ENCODE measurements around the gene PRKAR2A. TPM values are rescaled to one million over a fixed set of nuclear protein-coding genes. Genes with fewer than 3 reads are reported as not detected.
"Not testable (repeated sequence)": the region's sequence is repeated elsewhere in the genome, so short reads cannot be mapped to it uniquely, and the experiment has no call there.

The PRKAR2A gene
- total RNA-seq, 1 donor from 2014 or later = 46.3 TPM

DNA sequence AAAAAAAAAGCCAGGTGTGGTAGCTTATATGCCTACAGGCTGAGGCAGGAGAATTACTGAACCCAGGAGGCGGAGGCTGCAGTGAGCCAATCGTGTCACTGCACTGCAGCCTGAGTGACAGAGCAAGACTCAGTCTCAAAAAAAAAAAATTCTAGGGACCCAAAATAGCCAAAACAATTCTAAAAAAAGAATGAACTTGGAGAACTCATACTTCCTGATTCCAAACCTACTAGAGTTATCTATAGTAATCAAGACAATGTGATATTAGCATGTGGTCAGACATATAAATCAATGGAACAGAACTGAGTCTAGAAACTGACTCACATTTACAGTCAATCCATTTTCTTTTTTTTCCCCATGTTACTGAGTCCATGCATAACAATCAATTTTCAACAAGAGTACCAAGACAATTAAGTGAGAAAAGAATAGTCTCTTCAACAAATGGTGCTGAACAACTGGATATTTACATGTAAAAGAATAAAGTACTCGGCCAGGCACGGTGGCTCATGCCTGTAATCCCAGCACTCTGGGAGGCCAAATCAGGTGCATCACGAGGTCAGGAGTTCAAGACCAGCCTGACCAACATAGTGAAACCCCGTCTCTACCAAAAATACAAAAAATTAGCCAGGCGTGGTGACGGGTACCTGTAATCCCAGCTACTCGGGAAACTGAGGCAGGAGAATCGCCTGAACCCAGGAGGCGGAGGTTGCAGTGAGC is 11.9 kb downstream of the PRKAR2A start:
- ATAC-seq = no peak

GRCh38 chr3:48832684-48833083 is 15.0 kb downstream of the PRKAR2A start:
- no peak for ATAC-seq

GRCh38 chr3:48830715-48831114 is 17.0 kb downstream of the PRKAR2A start:
- no peak for ATAC-seq

- ATAC-seq = not testable (repeated sequence)
Measured at GRCh38 chr3:48829525-48829924, 18.1 kb downstream of the PRKAR2A start.

- not testable (repeated sequence) for ATAC-seq
Measured at GRCh38 chr3:48827874-48828273, 19.8 kb downstream of the PRKAR2A start.

DNA sequence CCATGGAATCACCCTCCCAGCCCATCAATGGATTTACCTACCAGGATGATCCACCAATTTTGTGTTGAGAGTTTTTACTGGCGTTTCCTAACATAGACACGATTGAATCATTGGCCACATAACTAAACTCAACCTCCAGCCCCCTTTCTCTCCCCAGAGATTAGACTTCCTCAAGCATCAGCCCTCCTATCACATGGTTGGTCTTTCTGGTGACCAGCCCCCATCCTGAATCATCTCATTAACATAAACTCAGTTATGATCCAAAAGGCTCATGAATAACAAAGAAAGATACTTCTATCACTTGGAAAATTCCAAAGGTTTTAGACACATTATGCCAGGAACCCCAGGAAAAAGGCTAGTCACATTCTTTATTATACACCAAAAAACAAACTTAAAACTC is 21.2 kb downstream of the PRKAR2A start:
- ATAC-seq = no peak

GRCh38 chr3:48820612-48821324 is 26.9 kb downstream of the PRKAR2A start:
- ATAC-seq = no peak

GRCh38 chr3:48819234-48820221 is 28.1 kb downstream of the PRKAR2A start:
- ATAC-seq = no peak

- no peak for ATAC-seq
Measured at GRCh38 chr3:48811524-48811923, 36.1 kb downstream of the PRKAR2A start.

DNA sequence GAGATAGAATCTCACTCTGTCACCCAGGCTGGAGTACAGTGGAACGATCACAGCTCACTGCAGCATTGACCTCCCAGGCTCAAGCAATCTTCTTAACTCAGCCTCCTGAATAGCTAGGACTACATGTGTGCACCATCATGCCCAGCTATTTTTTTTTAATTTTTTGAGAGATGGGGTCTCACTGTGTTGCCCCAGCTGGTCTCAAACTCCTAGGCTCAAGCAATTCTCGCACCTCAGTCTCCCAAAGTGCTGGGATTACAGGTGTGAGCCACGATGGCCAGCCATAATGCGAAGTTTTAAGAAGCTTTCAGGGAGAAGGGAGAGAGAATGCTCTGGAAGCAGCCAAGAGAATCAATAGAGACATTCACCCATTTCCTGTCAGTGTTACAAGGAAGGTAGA is 42.7 kb downstream of the PRKAR2A start:
- no peak for ATAC-seq

DNA sequence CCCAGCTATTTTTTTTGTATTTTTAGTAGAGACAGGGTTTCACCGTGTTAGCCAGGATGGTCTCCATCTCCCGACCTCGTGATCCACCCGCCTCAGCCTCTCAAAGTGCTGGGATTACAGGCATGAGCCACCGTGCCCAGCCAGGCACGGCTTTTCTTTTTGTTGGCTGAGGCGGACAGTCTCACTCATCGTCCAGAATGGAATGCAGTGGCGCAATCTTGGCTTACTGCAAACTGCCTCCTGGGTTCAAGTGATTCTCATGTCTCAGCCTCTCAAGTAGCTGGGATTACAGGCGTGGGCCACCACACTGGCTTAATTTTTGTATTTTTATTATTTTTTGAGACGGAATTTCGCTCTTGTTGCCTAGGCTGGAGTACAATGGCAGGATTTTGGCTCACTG is 46.8 kb downstream of the PRKAR2A start:
- ATAC-seq = not testable (repeated sequence)

- ATAC-seq = no peak
Measured at GRCh38 chr3:48798998-48799397, 48.7 kb downstream of the PRKAR2A start.

DNA sequence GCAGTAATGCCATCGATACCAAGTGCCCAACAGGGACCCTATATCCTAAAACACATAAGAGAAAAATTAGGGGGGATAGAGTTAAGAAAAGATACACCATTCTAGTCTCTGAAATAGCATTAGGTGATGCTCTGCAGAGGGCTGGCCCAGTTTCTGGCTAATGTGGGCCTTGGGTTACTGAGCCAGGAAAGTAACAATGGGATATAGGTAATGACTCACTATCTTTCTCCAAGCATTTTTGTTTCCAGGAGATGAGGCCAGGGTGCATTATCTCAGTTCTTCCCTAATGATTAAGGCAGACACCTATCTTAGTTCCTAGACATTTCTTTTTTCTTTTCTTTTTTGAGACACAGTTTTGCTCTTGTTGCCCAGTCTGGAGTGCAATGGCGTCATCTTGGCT is 50.0 kb downstream of the PRKAR2A start:
- ATAC-seq = no peak

GRCh38 chr3:48795997-48796732 is 51.5 kb downstream of the PRKAR2A start:
- no peak for ATAC-seq

DNA sequence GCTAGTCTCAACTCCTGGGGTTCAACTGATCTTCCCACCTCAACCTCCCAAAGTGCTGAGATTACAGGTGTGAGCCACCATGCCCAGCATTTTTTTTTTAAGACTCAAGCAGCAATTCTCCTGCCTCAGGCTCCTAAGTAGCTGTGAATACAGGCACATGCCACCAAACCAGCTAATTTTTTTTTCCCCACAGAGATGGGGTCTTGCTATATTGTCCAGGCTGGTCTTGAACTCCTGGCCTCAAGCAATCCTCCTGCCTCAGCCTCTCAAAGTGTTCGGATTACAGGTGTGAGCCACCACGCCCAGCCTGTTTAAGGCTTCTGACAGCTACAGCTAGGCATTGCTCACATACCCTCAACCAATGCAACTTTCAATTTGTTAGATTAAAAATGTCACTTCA is 54.2 kb downstream of the PRKAR2A start:
- ATAC-seq = not testable (repeated sequence)

- no peak for ATAC-seq
Measured at GRCh38 chr3:48789665-48790064, 58.0 kb downstream of the PRKAR2A start.

DNA sequence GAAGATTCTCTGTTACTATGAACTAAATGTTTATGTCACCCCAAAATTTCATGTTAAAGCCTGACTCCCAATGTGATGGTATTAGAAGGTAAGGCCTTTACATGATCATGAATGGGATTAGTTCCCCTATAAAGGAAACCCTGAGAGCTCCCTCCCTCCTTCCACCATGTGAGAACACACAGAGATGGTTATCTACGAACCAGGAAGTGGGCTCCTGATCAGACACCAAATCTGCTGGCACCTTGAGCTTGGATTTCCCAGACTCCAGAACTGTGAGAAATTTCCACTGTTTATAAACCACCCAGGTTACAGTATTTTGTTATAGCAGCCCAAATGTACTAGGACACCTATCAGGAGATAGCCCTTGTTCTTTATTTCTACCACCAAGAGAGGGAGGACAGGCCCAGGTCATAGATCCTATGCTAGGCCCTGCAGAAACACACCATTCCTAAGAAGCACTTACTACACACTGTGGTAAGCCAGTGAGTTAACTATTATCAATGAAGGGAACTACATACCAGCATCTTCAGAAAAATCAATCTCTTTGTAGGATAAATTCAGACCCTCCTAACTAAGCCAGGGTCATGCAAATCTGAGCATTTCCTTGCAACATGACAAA is 59.0 kb downstream of the PRKAR2A start:
- ATAC-seq = no peak

DNA sequence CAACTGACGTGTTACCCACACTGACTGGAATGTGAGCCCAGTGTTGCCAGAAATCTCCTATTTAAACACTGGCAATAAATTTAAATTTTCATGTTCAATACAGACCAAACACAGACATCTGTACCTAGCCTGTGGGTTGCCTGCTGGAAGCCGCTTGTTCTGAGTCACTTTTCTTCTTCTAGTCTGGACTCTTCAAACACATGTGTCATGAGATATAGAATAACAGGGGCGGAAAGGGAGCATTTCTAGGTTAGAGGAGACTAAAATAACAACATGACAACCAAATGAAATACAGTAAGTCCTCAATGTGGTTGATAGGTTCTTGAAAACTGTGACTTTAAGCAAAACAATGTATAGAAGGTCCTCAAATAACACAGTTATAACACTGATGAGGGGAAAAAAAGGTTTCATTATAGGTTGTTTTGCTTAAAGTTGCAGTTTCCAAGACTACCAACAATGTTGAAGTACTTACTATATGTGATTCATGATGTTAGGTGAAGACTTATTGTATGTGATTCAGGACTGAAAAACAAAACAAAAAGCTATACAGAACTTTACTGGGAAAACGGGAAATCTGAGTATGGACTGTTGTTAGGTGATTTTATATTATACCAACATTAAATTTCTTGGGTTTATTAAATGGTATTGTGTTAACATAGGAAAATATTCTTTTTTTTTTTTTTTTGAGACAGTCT is 63.1 kb downstream of the PRKAR2A start:
- ATAC-seq = no peak

- ATAC-seq = no peak
Measured at GRCh38 chr3:48783304-48783703, 64.4 kb downstream of the PRKAR2A start.

DNA sequence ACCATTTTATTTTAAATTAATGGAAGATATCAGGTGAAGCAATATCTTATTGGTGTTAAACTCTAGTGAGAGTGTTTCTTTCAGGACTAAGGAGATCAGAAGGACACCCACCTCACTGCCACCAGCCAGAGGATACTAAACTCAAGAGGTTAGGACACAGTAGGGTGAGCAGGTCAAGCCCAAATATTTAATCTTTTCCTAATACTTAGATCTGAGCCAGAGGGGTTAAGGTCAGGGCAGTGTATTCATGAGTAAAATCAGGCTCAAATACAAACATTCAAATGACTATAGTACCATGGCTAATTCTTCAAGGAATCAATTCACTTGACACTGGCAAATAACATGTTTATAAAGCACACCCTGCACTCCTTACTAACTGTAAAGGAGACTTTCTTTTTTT is 65.6 kb downstream of the PRKAR2A start:
- no peak for ATAC-seq

DNA sequence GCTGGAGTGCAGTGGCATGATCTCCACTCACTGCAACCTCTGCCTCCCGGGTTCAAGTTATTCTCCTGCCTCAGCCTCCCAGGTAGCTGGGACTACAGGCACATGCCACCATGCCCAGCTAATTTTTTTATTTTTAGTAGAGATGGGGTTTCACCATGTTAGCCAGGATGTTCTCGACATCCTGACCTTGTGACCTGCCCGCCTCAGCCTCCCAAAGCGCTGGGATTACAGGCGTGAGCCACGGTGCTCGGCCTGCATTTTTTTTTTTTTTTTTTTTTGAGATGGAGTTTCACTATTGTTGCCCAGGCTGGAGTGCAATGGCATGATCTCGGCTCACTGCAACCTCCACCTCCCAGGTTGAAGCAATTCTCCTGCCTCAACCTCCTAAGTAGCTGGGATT is 69.1 kb downstream of the PRKAR2A start:
- ATAC-seq = not testable (repeated sequence)
